Keratinocyte (primary cell): ENCODE results near the gene RUSC1. TPM values are rescaled to one million over a fixed set of nuclear protein-coding genes. Genes with fewer than 3 reads are reported as not detected.

Source experiments
- DNase-seq: peaks from one replicate; pipeline ENCODE4 v3.0.0-alpha.2; 2011; ENCODE audit warnings: low read depth, missing footprints, low spot score
- FAIRE-seq: peaks from 2 replicates; lab custom pipeline; 2011; peaks lifted over from hg19 to GRCh38; lab: Jason Lieb, UNC
- H2AFZ ChIP-seq: 2 replicates; pipeline ENCODE4 v1.6.0; 2012; ENCODE audit warnings: low read length, control low read depth, inconsistent platforms; ENCODE audit not compliant: control insufficient read depth
- H3K27ac ChIP-seq: 2 replicates; pipeline ENCODE4 v1.5.1; 2011; ENCODE audit warnings: low read length; ENCODE audit not compliant: control insufficient read depth, insufficient read depth
- H3K27me3 ChIP-seq: 3 replicates; pipeline ENCODE4 v1.6.0; 2011; ENCODE audit warnings: low read length; ENCODE audit not compliant: control insufficient read depth, insufficient read depth; ENCODE audit errors: extremely low read depth
- H3K36me3 ChIP-seq, 2 experiments: 2 replicates in 1 of 2; 3 replicates in 1 of 2; pipeline ENCODE4 v1.5.1; 2011; ENCODE audit warnings: low read length in 2 of 2, mild to moderate bottlenecking in 1 of 2; ENCODE audit not compliant: control insufficient read depth in 2 of 2, insufficient read depth in 2 of 2; ENCODE audit errors: extremely low read depth in 1 of 2
- H3K4me1 ChIP-seq: 3 replicates; pipeline ENCODE4 v1.5.1; 2011; ENCODE audit warnings: low read length; ENCODE audit not compliant: control insufficient read depth, insufficient read depth; ENCODE audit errors: extremely low read depth
- H3K4me2 ChIP-seq: 3 replicates; pipeline ENCODE4 v1.6.0; 2011; ENCODE audit warnings: low read depth, low read length; ENCODE audit not compliant: control insufficient read depth, insufficient read depth; ENCODE audit errors: extremely low read depth
- H3K4me3 ChIP-seq, 3 experiments: fragments of 200-600 bp in 1 of 3; sonication (generic) in 1 of 3; 2 replicates in 2 of 3; 3 replicates in 1 of 3; pipeline ENCODE4 v1.5.1; 2011 to 2016; ENCODE audit warnings: low read length in 3 of 3, mild to moderate bottlenecking in 3 of 3, control low read depth in 2 of 3, inconsistent platforms in 1 of 3, low read depth in 1 of 3, mixed read lengths in 1 of 3, mixed run types in 1 of 3, moderate library complexity in 1 of 3; ENCODE audit not compliant: control insufficient read depth in 2 of 3, insufficient read depth in 2 of 3; ENCODE audit errors: extremely low read depth in 1 of 3
- H3K79me2 ChIP-seq: 2 replicates; pipeline ENCODE4 v1.6.0; 2012; ENCODE audit warnings: low read length; ENCODE audit not compliant: control insufficient read depth, insufficient read depth
- H3K9ac ChIP-seq: 3 replicates; pipeline ENCODE4 v1.6.0; 2011; ENCODE audit warnings: low read length; ENCODE audit not compliant: control insufficient read depth, insufficient read depth; ENCODE audit errors: extremely low read depth
- H3K9me1 ChIP-seq: 3 replicates; pipeline ENCODE4 v1.6.0; 2011; ENCODE audit warnings: low read length; ENCODE audit not compliant: control insufficient read depth, insufficient read depth; ENCODE audit errors: extremely low read depth
- H3K9me3 ChIP-seq: 2 replicates; pipeline ENCODE4 v1.5.1; 2012; ENCODE audit warnings: low read depth, low read length; ENCODE audit not compliant: control insufficient read depth
- H4K20me1 ChIP-seq: 3 replicates; pipeline ENCODE4 v1.6.0; 2011; ENCODE audit warnings: low read length; ENCODE audit not compliant: control insufficient read depth, insufficient read depth; ENCODE audit errors: extremely low read depth
- CTCF ChIP-seq, 3 experiments: IDR thresholded peaks in 1 of 3; conservative IDR thresholded peaks in 1 of 3; optimal IDR thresholded peaks in 1 of 3; 2 replicates in 2 of 3; 3 replicates in 1 of 3; pipeline versions ENCODE3 to v1.5.1; 2011; ENCODE audit warnings: low read length in 3 of 3, mild to moderate bottlenecking in 3 of 3, moderate library complexity in 2 of 3, control low read depth in 1 of 3, inconsistent platforms in 1 of 3; ENCODE audit not compliant: insufficient read depth in 2 of 3; ENCODE audit errors: extremely low read depth in 1 of 3
- EZH2 ChIP-seq: IDR thresholded peaks from one replicate; pipeline ENCODE4 v1.6.1; 2012; ENCODE audit warnings: inconsistent platforms, mild to moderate bottlenecking, low read length, moderate library complexity
- dilution Hi-C: fragments of 300-500 bp; cut with MboI; formaldehyde crosslinking; loops from one replicate; pipeline ENCODE4 v1.7.0; 2020; ENCODE audit warnings: low sequenced_read_pairs; ENCODE audit not compliant: extremely low pct_ligation_motif_present
- polyA plus RNA-seq, 5 experiments: library from polyadenylated mRNA; depleted of rRNA in 3 of 5; stranded (reverse) in 3 of 5; stranded (forward) in 1 of 5; unstranded in 1 of 5; fragments of >200 nt; gene quantifications; 1 replicate in 1 of 5; 2 replicates in 3 of 5; 3 replicates in 1 of 5; pipeline versions ENCODE4 v1.2.1 to v1.2.3, GENCODE V29; 2011 to 2012; ENCODE audit warnings: missing spikeins in 2 of 5, low read depth in 1 of 5, low replicate concordance in 1 of 5

Gene RUSC1
- polyA plus RNA-seq, 1 donor (not counting 4 experiments of a cell fraction or from before 2014, with no cell fraction given): 32.8 TPM

GRCh38 chr1:155323729-155324036 is 3.0 kb downstream of the RUSC1 start:
- dilution Hi-C loops: no loop called here
- peak overlapping the region; percentile 80 for H2AFZ ChIP-seq

GRCh38 chr1:155324037-155324716 is 3.5 kb downstream of the RUSC1 start:
- DNase-seq (peak; percentile 88), FAIRE-seq (peak; percentile 62)
- Histone ChIP-seq H3K27ac (peak overlapping the region; percentile 84), H3K4me2 (peak overlapping the region; percentile 96), H3K36me3 (peaks cover 23 to 34% of the 10 kb centered on the region in 2 experiments), H3K27me3 (no peaks in the 10 kb centered on the region), H3K9me1 (no peaks in the 10 kb centered on the region), H3K4me3 (peak overlapping the region; percentile 78 to 90 (median 82)), H2AFZ (peak overlapping the region; percentile 80), H3K9me3 (no peaks in the 10 kb centered on the region), H3K79me2 (peaks cover 16% of the 10 kb centered on the region), H4K20me1 (peaks cover 15% of the 10 kb centered on the region), H3K4me1 (peaks cover 17% of the 10 kb centered on the region), H3K9ac (peak overlapping the region; percentile 82)
- dilution Hi-C loops: no loop called here
- TF ChIP-seq EZH2 (no peak), CTCF (optimal IDR thresholded peaks at IDR 0.05 in 1 of 3, IDR thresholded peaks at IDR 0.05 in 1 of 3, conservative IDR thresholded peaks at IDR 0.05 in 1 of 3; ENCODE audit: extremely low read depth in 1 of 3, insufficient read depth in 2 of 3, low read length in 3 of 3) (no peak)

More at GRCh38 chr1:155323729-155324036, 3.0 kb downstream of the RUSC1 start:
- Histone ChIP-seq H3K4me3 (peak overlapping the region; percentile 78 to 90 (median 82)), H3K27ac (peak overlapping the region; percentile 84), H3K27me3 (no peaks in the 10 kb centered on the region), H3K36me3 (peaks cover 27 to 38% of the 10 kb centered on the region in 2 experiments), H3K4me1 (peaks cover 17% of the 10 kb centered on the region), H3K4me2 (peak overlapping the region; percentile 96), H4K20me1 (peaks cover 15% of the 10 kb centered on the region), H3K9ac (peak overlapping the region; percentile 82), H3K79me2 (peaks cover 16% of the 10 kb centered on the region), H3K9me3 (no peaks in the 10 kb centered on the region), H3K9me1 (no peaks in the 10 kb centered on the region)
- DNase-seq (peak; percentile 65), FAIRE-seq (no peak)
- TF ChIP-seq CTCF (optimal IDR thresholded peaks at IDR 0.05 in 1 of 3, IDR thresholded peaks at IDR 0.05 in 1 of 3, conservative IDR thresholded peaks at IDR 0.05 in 1 of 3; ENCODE audit: extremely low read depth in 1 of 3, insufficient read depth in 2 of 3, low read length in 3 of 3) (no peak), EZH2 (no peak)
